Upper lobe of right lung (tissue), 1 donor: ENCODE data around the gene TMC6. TPM values are rescaled to one million over a fixed set of nuclear protein-coding genes. Genes with fewer than 3 reads are reported as not detected.

Experiments
- ATAC-seq: fragments of 200-7000 bp; cut with Tn5 transposase; one replicate; pipeline ENCODE4 v1.9.1; 2020; ENCODE audit warnings: mild to moderate bottlenecking, moderate library complexity
- DNase-seq: peaks from one replicate; pipeline ENCODE4 v3.0.0-alpha.2; 2020
- H3K27ac ChIP-seq: fragments of 200-600 bp; one replicate; pipeline ENCODE4 v1.8.0; 2022
- H3K27me3 ChIP-seq: fragments of 200-600 bp; one replicate; pipeline ENCODE4 v1.8.0; 2022; ENCODE audit warnings: mild to moderate bottlenecking
- H3K36me3 ChIP-seq: fragments of 200-600 bp; one replicate; pipeline ENCODE4 v1.8.0; 2022
- H3K4me1 ChIP-seq: fragments of 200-600 bp; one replicate; pipeline ENCODE4 v1.8.0; 2022
- H3K4me3 ChIP-seq: fragments of 200-600 bp; one replicate; pipeline ENCODE4 v1.8.0; 2022; ENCODE audit warnings: mild to moderate bottlenecking
- H3K9me3 ChIP-seq: fragments of 200-600 bp; one replicate; pipeline ENCODE4 v1.8.0; 2022
- intact Hi-C: fragments of 100-400 bp; cut with DNase I; formaldehyde crosslinking; loops from one replicate; pipeline ENCODE4 v1.11.0; 2022
- long read RNA-seq: library from polyadenylated mRNA; unstranded; transcript quantifications from one replicate; pipeline ENCODE4 v2.0.0, GENCODE V29; 2021
- total RNA-seq: library from RNA; stranded (reverse); fragmentation: NEBNext Ultra II Directional; extraction: Animal tissue kit (Norgen Biotek cat#: 25700); gene quantifications from one replicate; pipeline ENCODE4 v1.2.1, GENCODE V29; 2021
- TF ChIP-seq, protein P1 (sequence below): fragments of 200-600 bp; IDR thresholded peaks from one replicate; pipeline ENCODE4 v1.8.0; 2022; ENCODE audit warnings: antibody characterized with exemption
- donor health status: DM: no; HTN: yes; CAD: no; lungs with severe emphysema.

The TMC6 gene, protein sequence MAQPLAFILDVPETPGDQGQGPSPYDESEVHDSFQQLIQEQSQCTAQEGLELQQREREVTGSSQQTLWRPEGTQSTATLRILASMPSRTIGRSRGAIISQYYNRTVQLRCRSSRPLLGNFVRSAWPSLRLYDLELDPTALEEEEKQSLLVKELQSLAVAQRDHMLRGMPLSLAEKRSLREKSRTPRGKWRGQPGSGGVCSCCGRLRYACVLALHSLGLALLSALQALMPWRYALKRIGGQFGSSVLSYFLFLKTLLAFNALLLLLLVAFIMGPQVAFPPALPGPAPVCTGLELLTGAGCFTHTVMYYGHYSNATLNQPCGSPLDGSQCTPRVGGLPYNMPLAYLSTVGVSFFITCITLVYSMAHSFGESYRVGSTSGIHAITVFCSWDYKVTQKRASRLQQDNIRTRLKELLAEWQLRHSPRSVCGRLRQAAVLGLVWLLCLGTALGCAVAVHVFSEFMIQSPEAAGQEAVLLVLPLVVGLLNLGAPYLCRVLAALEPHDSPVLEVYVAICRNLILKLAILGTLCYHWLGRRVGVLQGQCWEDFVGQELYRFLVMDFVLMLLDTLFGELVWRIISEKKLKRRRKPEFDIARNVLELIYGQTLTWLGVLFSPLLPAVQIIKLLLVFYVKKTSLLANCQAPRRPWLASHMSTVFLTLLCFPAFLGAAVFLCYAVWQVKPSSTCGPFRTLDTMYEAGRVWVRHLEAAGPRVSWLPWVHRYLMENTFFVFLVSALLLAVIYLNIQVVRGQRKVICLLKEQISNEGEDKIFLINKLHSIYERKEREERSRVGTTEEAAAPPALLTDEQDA
- total RNA-seq, result 176 TPM
- long read RNA-seq, full-length matches to known transcripts, result 86 of 329 reads
- long read RNA-seq, partial matches to known transcripts, result 99 of 329 reads
- long read RNA-seq, other reads (novel, unspliced or antisense), result 144 of 329 reads

DNA sequence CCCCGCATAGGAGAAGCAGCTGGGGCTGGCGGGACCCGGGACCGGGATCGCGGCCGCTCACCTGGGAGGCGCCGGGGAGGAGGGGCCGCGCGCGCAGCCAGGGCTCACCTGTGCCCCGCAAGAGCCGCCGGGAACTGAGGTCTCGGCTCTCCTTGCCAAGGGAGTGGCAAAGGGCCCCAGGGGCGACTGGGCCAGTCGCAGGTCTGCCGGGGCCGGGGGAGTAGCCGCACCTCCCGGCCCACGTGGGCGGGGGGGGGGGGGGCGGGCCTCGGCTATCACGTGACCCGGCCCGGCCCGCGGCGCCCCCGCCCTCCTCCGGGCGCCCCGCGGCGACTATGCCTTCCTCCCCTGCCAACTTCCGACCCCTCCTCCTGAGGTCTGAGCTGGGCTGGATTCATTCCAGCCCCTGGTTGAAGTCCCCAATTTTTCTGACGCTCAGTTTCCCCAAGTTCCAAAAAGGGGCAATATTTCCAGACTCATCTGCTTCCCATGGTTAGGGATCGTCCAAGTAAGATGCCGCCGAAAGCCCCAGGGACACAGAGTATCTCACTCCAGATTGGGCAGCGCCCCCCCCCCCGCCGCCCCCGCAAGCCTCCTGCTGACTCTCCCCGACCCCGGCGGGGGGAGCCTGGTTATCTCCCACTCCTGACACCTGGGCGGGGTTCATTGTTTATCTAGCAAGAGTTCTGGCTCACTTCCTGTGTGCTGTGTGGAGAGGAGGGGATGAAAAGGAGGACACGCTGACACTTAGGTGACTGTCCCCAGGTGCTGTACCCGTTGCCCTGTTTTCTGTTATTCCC lies at the start of gene TMC6:
TMC6 (minus strand) TSS at position 205 of the 800 bp plus-strand sequence. CDS start 1,923 bp downstream, outside the sequence.
- no peaks in the 10 kb centered on the region for H3K27me3 ChIP-seq
- ATAC-seq, result peak; percentile 68
- H3K4me1 ChIP-seq, result peaks cover 62% of the 10 kb centered on the region
- peak within 1 kb of the TSS; percentile 93 for H3K4me3 ChIP-seq
- H3K27ac ChIP-seq, result peak within 1 kb of the TSS; percentile 86
- peaks cover 25% of the 10 kb centered on the region for H3K36me3 ChIP-seq
- intact Hi-C loops, result no loop called here
- TF ChIP-seq, protein P1, sequence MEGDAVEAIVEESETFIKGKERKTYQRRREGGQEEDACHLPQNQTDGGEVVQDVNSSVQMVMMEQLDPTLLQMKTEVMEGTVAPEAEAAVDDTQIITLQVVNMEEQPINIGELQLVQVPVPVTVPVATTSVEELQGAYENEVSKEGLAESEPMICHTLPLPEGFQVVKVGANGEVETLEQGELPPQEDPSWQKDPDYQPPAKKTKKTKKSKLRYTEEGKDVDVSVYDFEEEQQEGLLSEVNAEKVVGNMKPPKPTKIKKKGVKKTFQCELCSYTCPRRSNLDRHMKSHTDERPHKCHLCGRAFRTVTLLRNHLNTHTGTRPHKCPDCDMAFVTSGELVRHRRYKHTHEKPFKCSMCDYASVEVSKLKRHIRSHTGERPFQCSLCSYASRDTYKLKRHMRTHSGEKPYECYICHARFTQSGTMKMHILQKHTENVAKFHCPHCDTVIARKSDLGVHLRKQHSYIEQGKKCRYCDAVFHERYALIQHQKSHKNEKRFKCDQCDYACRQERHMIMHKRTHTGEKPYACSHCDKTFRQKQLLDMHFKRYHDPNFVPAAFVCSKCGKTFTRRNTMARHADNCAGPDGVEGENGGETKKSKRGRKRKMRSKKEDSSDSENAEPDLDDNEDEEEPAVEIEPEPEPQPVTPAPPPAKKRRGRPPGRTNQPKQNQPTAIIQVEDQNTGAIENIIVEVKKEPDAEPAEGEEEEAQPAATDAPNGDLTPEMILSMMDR, result no peak
- no peaks in the 10 kb centered on the region for H3K9me3 ChIP-seq
- DNase-seq, result peak; percentile 91

DNA sequence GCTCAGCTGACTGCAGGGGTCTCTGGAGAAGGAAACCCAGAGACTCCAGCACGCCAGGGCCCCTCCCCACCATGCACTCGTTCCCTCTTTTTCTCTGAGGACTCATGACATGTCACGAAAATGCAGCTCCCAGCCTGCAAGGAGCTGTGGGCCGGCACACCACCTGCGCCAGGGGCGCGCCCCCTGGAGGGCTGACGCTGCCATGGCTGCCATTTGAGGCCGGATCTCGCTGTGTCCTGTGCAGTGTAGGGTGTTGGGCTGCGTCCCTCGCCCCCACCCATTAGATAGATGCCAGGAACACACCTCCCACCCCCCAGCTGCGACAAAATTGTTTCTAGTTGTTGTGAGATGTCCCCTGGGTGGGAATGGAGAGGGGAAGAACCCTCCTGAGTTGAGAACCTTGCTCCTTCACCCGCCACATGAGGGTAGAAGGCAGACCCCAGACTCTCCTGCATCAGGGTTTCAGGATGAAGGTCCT lies 48.0 kb upstream of the TMC6 start:
- Histone ChIP-seq H3K4me1 (peaks cover 75% of the 10 kb centered on the region), H3K4me3 (no peak overlapping the region), H3K27me3 (no peaks in the 10 kb centered on the region), H3K27ac (peak overlapping the region; percentile 87), H3K9me3 (no peaks in the 10 kb centered on the region), H3K36me3 (peaks cover 15% of the 10 kb centered on the region)
- DNase-seq (peak; percentile 91), ATAC-seq (peak; percentile 59)
- intact Hi-C loops, result loop anchor here (10.0 kb wide), 1 partner anchor 62 kb away; no protein-coding TSS in a partner anchor
- TF ChIP-seq, protein P1, result peak; percentile 94

DNA sequence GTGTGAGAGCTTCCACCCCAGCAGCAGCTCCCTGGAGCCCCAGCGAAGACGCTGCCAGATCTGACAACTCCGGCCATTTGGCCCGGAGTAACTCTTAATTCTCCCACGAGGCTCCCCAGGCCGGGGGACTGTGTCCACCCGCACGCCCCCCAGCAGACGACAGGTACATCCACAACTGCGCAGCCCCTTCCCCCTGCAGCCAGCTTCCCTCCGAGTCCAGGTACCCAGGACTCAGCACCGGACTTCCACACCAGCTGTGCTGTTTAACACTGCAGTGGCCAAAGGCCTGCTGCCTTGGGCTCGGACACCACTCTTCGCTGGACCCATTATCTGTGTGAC lies 47.1 kb upstream of the TMC6 start:
- Histone ChIP-seq H3K27ac (peak overlapping the region; percentile 87), H3K27me3 (no peaks in the 10 kb centered on the region), H3K36me3 (peaks cover 25% of the 10 kb centered on the region), H3K9me3 (no peaks in the 10 kb centered on the region), H3K4me3 (peak overlapping the region; percentile 23), H3K4me1 (peaks cover 84% of the 10 kb centered on the region)
- DNase-seq, result no peak
- intact Hi-C loops, result loop anchor here (10.0 kb wide), 1 partner anchor 61 kb away; no protein-coding TSS in a partner anchor
- TF ChIP-seq, protein P1, result no peak
- ATAC-seq, result no peak

DNA sequence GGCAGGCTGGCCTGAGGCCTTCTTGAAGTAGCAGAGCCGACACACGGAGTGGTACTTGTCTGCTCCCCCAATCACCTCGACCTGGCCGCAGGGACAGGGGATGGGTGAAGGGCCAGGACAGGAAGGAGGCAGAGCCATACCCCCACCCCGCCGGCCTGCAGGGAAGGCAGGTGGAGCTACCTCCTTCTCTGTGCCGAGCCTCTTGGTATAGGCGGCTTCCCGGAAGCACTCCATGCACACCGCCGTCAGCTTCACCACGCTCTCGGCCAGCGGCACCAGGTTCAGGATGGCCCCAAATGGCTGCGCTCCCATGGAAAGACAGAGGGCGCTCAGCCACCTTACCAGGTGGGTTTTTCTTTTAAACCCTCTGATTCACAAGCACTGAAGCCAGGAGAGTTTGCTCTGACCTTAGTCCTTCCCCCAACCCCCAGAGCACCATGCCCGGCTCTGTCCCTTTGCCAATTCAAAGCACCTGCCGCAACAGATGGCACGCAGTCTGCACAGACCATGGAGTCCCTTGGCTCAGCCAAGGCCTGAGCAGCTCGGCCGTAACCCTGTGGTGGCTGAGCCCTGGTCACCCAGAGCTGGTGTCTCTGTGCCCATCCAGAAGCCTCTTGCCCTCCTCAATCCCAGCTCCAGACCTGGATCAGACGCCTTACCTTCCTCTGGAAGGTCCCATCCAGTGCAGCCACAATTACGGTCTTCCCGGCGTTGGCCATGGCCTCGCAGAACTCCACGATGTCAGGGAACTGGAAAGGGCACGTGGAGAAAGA lies 46.5 kb upstream of the TMC6 start:
- Histone ChIP-seq H3K9me3 (no peaks in the 10 kb centered on the region), H3K4me3 (peak overlapping the region; percentile 23), H3K27me3 (no peaks in the 10 kb centered on the region), H3K36me3 (peaks cover 26% of the 10 kb centered on the region), H3K27ac (peak overlapping the region; percentile 87), H3K4me1 (peaks cover 81% of the 10 kb centered on the region)
- peak; percentile 52 for ATAC-seq
- TF ChIP-seq, protein P1, result no peak
- no peak for DNase-seq
- intact Hi-C loops, result loop anchor here (10.0 kb wide), 1 partner anchor 60 kb away; no protein-coding TSS in a partner anchor
